ENCODE results near the gene MAT2B. TPM values are rescaled to one million over a fixed set of nuclear protein-coding genes. Genes with fewer than 3 reads are reported as not detected.
A peak's percentile ranks its signal among the peaks of the same experiment; 100 is the strongest.

Gene MAT2B
- total RNA-seq, 1 experiment from 2014 or later: 66.2 TPM

DNA sequence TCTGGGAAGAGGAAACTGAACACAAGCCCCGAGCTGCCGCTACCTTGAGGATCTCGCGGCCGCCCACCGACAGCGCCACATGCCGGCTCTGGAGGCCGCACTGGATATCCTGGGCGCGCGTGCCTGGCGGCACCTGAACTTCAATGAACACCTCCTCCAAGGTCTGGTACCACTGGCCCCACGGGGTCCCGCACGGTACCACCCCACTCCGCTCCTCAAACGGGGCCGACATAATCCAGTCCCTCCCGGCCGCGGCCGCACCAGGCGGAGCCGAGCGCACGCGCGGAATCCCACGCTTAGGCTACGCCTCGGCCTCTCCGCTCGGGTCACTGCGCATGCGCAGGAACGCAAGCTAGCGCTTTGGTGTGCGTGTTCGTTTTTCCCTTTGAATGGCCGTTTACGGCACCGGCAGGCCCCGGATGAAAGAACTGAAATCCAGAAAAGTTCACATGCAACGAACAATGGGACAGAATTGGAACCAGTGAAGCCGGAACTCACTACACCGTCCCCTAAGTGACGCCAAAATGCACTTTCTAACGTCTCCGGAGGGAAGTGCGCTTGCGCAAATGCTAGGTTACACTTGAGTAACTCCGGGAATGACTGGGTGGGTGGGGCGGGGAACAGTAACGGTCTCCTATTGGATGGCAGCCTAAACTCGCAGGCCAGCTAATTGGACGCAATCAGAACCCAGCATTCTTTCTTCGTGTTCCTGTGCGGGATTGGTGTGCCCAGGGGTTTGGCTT lies 45.4 kb upstream of the MAT2B start, which contains the start of gene NUDCD2:
NUDCD2 (minus strand) TSS at position 284 of the 743 bp plus-strand sequence; CDS start at position 232, 52 bp downstream.
- peaks cover 71% of the 10 kb centered on the region for H3K79me2 ChIP-seq (ENCODE audit: low read depth)
- H3K4me3 ChIP-seq: peak within 1 kb of the TSS; percentile 97
- TF ChIP-seq CTCF (conservative IDR thresholded peaks at IDR 0.05): no peak; the same call in 1 of the 2 replicates
- no peak for TF ChIP-seq EZH2 (IDR thresholded peaks at IDR 0.05; ENCODE audit: low read depth)
- ChIA-PET CTCF (interaction anchor here (0.6 to 1.2 kb wide), 4 partner anchors 9 to 1493 kb away, joined by 3 to 13 read pairs (median 6); no protein-coding TSS in a partner anchor), POLR2A (ENCODE audit: unreplicated experiment) (interaction anchor here (0.6 to 2.6 kb wide), 9 partner anchors 14 to 535 kb away, joined by 3 to 38 read pairs (median 6); partner anchors contain the start of genes CCNG1 and MAT2B)
- intact Hi-C loops (cut with micrococcal nuclease; ENCODE audit: unreplicated experiment): loop anchor here (1.0 to 2.0 kb wide), 2 partner anchors 23 to 45 kb away; partner anchors contain the start of genes CCNG1 and MAT2B
- BruUV-seq (replicated peaks): no TSS peak
- no peaks in the 10 kb centered on the region for H3K9me2 ChIP-seq (ENCODE audit: insufficient read depth)
- H3K27me3 ChIP-seq (ENCODE audit: insufficient read depth, low read depth): no peaks in the 10 kb centered on the region
- peak; percentile 91 to 96 for DNase-seq
- H3K27ac ChIP-seq: peak within 1 kb of the TSS; percentile 95
- peak within 1 kb of the TSS; percentile 98 for H3K4me2 ChIP-seq
- peak within 1 kb of the TSS; percentile 93 for H2AFZ ChIP-seq
- no peaks in the 10 kb centered on the region for H4K20me1 ChIP-seq (ENCODE audit: insufficient read depth)
- peaks cover 6% of the 10 kb centered on the region for H3K36me3 ChIP-seq (ENCODE audit: low read depth)
- peaks cover 36% of the 10 kb centered on the region for H3K4me1 ChIP-seq (replicated peaks; ENCODE audit: insufficient read depth)
- H3K9me3 ChIP-seq (ENCODE audit: insufficient read depth, low read depth): no peaks in the 10 kb centered on the region
- peaks cover 32% of the 10 kb centered on the region for H3F3A ChIP-seq (ENCODE audit: insufficient read depth, low read depth)

- POLR2A ChIA-PET (ENCODE audit: unreplicated experiment): interaction anchor here (0.6 to 2.6 kb wide), 7 partner anchors 16 to 514 kb away, joined by 3 to 38 read pairs (median 6); partner anchors contain the start of genes CCNG1 and MAT2B
- CTCF ChIA-PET: interaction anchor here (0.6 to 1.2 kb wide), 4 partner anchors 8 to 1494 kb away, joined by 3 to 13 read pairs (median 6); no protein-coding TSS in a partner anchor
- TF ChIP-seq EZH2 (IDR thresholded peaks at IDR 0.05; ENCODE audit: low read depth) (no peak), CTCF (conservative IDR thresholded peaks at IDR 0.05) (no peak)
- H3K4me3 ChIP-seq: peak within 1 kb of the TSS; percentile 97
- H3K27ac ChIP-seq: peak within 1 kb of the TSS; percentile 95
- peaks cover 36% of the 10 kb centered on the region for H3K4me1 ChIP-seq (replicated peaks; ENCODE audit: insufficient read depth)
- no peaks in the 10 kb centered on the region for H4K20me1 ChIP-seq (ENCODE audit: insufficient read depth)
- no peaks in the 10 kb centered on the region for H3K9me2 ChIP-seq (ENCODE audit: insufficient read depth)
- peak within 1 kb of the TSS; percentile 93 for H2AFZ ChIP-seq
- H3K9me3 ChIP-seq (ENCODE audit: insufficient read depth, low read depth): no peaks in the 10 kb centered on the region
- intact Hi-C loops (cut with micrococcal nuclease; ENCODE audit: unreplicated experiment): loop anchor here (1.0 to 2.0 kb wide), 2 partner anchors 24 to 45 kb away; partner anchors contain the start of genes CCNG1 and MAT2B
- peaks cover 29% of the 10 kb centered on the region for H3F3A ChIP-seq (ENCODE audit: insufficient read depth, low read depth)
- peak in 1 of 2 experiments; percentile 36 for DNase-seq
- H3K79me2 ChIP-seq (ENCODE audit: low read depth): peaks cover 71% of the 10 kb centered on the region
- peaks cover 5% of the 10 kb centered on the region for H3K36me3 ChIP-seq (ENCODE audit: low read depth)
- TSS peak; percentile 97 for BruUV-seq (replicated peaks)
- H3K4me2 ChIP-seq: peak within 1 kb of the TSS; percentile 98
- no peaks in the 10 kb centered on the region for H3K27me3 ChIP-seq (ENCODE audit: insufficient read depth, low read depth)
Measured at GRCh38 chr5:163460562-163461171, 44.8 kb upstream of the MAT2B start, which contains the start of gene HMMR. Gene HMMR (plus strand): TSS chr5:163460632. CDS start chr5:163460693, 61 bp downstream.

GRCh38 chr5:163463063-163463435 lies 42.4 kb upstream of the MAT2B start:
- Histone ChIP-seq H3K9me3 (ENCODE audit: insufficient read depth, low read depth) (no peaks in the 10 kb centered on the region), H3K4me2 (peak overlapping the region; percentile 98), H3K27me3 (ENCODE audit: insufficient read depth, low read depth) (no peaks in the 10 kb centered on the region), H3F3A (ENCODE audit: insufficient read depth, low read depth) (peaks cover 27% of the 10 kb centered on the region), H3K36me3 (ENCODE audit: low read depth) (no peaks in the 10 kb centered on the region; the same call in 1 of the 2 replicates), H3K79me2 (ENCODE audit: low read depth) (peaks cover 57% of the 10 kb centered on the region), H4K20me1 (ENCODE audit: insufficient read depth) (no peaks in the 10 kb centered on the region), H3K27ac (0 out of 2 replicates have a peak overlapping the region, but pooled peaks have one; percentile 72), H3K4me1 (replicated peaks; ENCODE audit: insufficient read depth) (peaks cover 31% of the 10 kb centered on the region), H2AFZ (no peak overlapping the region; the same call in 1 of the 2 replicates), H3K4me3 (peak overlapping the region; percentile 1; the same call in 1 of the 2 replicates), H3K9me2 (ENCODE audit: insufficient read depth) (no peaks in the 10 kb centered on the region)
- no peak for TF ChIP-seq EZH2 (IDR thresholded peaks at IDR 0.05; ENCODE audit: low read depth)
- no peak for TF ChIP-seq CTCF (conservative IDR thresholded peaks at IDR 0.05)
- BruUV-seq (replicated peaks): no TSS peak
- intact Hi-C loops (cut with micrococcal nuclease; ENCODE audit: unreplicated experiment): no loop called here
- POLR2A ChIA-PET (ENCODE audit: unreplicated experiment): interaction anchor here (0.6 kb wide), 1 partner anchor 36 kb away, joined by 4 read pairs; no protein-coding TSS in a partner anchor
- CTCF ChIA-PET: no interaction called here
- DNase-seq: no peak

Measured in PC-9 (cell line).